Adrenal gland (tissue), 12 donors: Measurements from ENCODE around the gene AXIN1. TPM values are rescaled to one million over a fixed set of nuclear protein-coding genes. Genes with fewer than 3 reads are reported as not detected.
"Not testable (repeated sequence)": the region's sequence is repeated elsewhere in the genome, so short reads cannot be mapped to it uniquely, and the experiment has no call there.

ENCODE experiments used
- DNase-seq, 7 donors: peaks; one replicate each; pipeline ENCODE4 v3.0.0-alpha.2; 2019 to 2020
- H3K27ac ChIP-seq, 5 donors: fragments of 200-600 bp; sonication (generic) in 4 of 5; 1 replicate in 3 of 5; 2 replicates in 2 of 5; pipeline versions ENCODE4 v1.5.1 to v1.8.0; 2016 to 2020; ENCODE audit warnings: mild to moderate bottlenecking in 1 of 5
- H3K27me3 ChIP-seq: fragments of 200-600 bp; 2 replicates; pipeline ENCODE4 v1.8.0; 2021
- H3K36me3 ChIP-seq, 2 donors: fragments of 200-600 bp; replicated peaks in 1 of 2; 1 replicate in 1 of 2; 2 replicates in 1 of 2; pipeline versions ENCODE4 v1.5.1 to v1.8.0; 2018 to 2022
- H3K4me1 ChIP-seq, 2 donors: fragments of 200-600 bp; replicated peaks in 1 of 2; 1 replicate in 1 of 2; 2 replicates in 1 of 2; pipeline versions ENCODE4 v1.5.1 to v1.8.0; 2018 to 2021
- H3K4me3 ChIP-seq, 4 donors: fragments of 200-600 bp; sonication (generic) in 3 of 4; one replicate each; pipeline ENCODE4 v1.5.1; 2016 to 2018
- H3K9me3 ChIP-seq, 3 donors: fragments of 200-600 bp; sonication (generic) in 1 of 3; replicated peaks in 1 of 3; 1 replicate in 2 of 3; 2 replicates in 1 of 3; pipeline versions ENCODE4 v1.5.1 to v1.8.0; 2016 to 2021
- CTCF ChIP-seq, 6 experiments: fragments of 450-650 bp in 4 of 6; fragments of 200-600 bp in 2 of 6; sonication (generic) in 1 of 6; IDR thresholded peaks; 1 replicate in 5 of 6; 2 replicates in 1 of 6; pipeline versions ENCODE4 v1.5.1 to v1.8.0; 2016 to 2021; ENCODE audit warnings: antibody characterized with exemption in 6 of 6, mild to moderate bottlenecking in 2 of 6, moderate library complexity in 1 of 6
- POLR2A ChIP-seq, 2 donors: fragments of 450-650 bp; IDR thresholded peaks; one replicate each; pipeline ENCODE4 v1.6.1; 2017; ENCODE audit warnings: antibody characterized with exemption in 2 of 2, mild to moderate bottlenecking in 2 of 2, moderate library complexity in 1 of 2
- WGBS, 4 donors: extraction: QIAGEN DNeasy Blood & Tissue Kit in 2 of 4; methylation state at CpG; one replicate each; pipeline versions ENCODE4 v1.1.5 to v1.1.7; 2013 to 2017; 5-methylcytosine and 5-hydroxymethylcytosine counted together
- intact Hi-C, 2 donors: fragments of 100-400 bp; cut with DNase I; formaldehyde crosslinking; loops; one replicate each; pipeline versions ENCODE4 v1.14.1 to v1.15.0; 2022 to 2023
- polyA plus RNA-seq, 3 donors: library from polyadenylated mRNA; stranded (reverse); fragments of 200-250 nt in 2 of 3; fragments of 350-450 nt in 1 of 3; fragmentation: Illumina TruSeq in 1 of 3; extraction: RNeasy Lipid Tissue Mini Kit (QIAGEN cat#74804) in 1 of 3; gene quantifications; one replicate each; pipeline ENCODE4 v1.2.3, GENCODE V29; 2013 to 2014
- total RNA-seq, 9 donors: library from RNA; depleted of rRNA in 4 of 9; stranded (reverse); fragments of >200 nt in 4 of 9; fragments of 120-200 nt in 1 of 9; fragmentation: NEBNext Ultra II Directional in 1 of 9; extraction: Animal tissue kit (Norgen Biotek cat#: 25700) in 1 of 9; gene quantifications; one replicate each; pipeline versions ENCODE4 v1.1.0 to v1.2.4, GENCODE V29; 2013 to 2023
- donor health status: healthy with polysubstance abuse.
- donor health status: Bipolar disorder and iron deficiency.
- donor health status: DM: yes; HTN: yes; CAD: no.
- donor health status: DM: no; HTN: no; CAD: no.
- donor health status: DM: no; HTN: no; CAD: no.
- donor health status: DM: yes; HTN: yes; CAD: no.

Gene AXIN1
- total and polyA plus RNA-seq, 12 donors, result 5.6 to 22.4 (median 16.2) TPM

- Histone ChIP-seq H3K9me3 (no peaks in the 10 kb centered on the region), H3K36me3 (peaks cover 0 to 27% of the 10 kb centered on the region in 2 donors), H3K27ac (no peak overlapping the region), H3K27me3 (no peaks in the 10 kb centered on the region), H3K4me1 (peaks cover 4 to 6% of the 10 kb centered on the region in 2 donors), H3K4me3 (no peak overlapping the region)
- WGBS, 4 donors, result 60 to 64% (median 60%) methylated on average over 12 to 19 of the region's 19 CpGs
- DNase-seq, result no peak
- TF ChIP-seq POLR2A (IDR thresholded peaks at IDR 0.05) (no peak), CTCF (IDR thresholded peaks at IDR 0.05) (no peak)
- intact Hi-C loops, result no loop called here
Observed at GRCh38 chr16:364595-365491, 12.3 kb upstream of the AXIN1 start.

DNA sequence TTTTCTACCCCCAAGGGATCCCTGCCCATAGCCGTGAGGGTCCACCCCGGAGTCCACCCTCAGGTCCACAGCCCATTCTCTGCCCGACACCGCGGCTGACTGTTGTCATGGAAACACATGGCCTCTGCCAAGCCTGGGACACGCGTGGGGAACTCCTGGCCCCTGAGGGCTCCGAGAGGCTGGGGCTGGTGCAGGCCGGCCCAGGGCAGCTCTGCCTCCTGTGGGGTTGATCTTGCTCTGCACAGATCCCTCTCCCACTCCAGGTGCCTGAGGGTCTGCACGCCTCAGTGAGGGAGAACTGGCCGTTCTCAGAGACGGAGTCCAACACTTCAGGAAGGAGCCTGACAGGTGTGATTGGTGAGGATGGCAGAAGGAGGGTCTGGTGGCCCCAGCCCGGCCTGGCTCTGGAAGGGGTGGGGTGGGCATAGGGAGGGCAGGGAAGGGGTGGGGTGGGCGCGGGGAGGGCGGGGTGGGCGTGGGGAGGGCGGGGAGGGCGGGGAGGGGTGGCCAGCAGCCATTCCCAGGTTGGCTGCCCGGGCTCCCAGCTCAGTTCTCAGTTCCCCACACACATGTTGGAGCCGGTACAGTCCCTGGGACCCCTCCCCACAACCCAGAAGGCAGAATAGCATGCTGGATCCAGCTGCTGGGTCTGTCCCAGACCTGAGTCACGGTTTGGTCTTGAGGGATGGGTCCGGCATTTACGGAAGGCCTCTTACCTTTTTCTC is 11.4 kb upstream of the AXIN1 start:
- no peaks in the 10 kb centered on the region for H3K4me1 ChIP-seq
- 33 to 45% (median 40%) methylated on average over 10 to 24 of the region's 24 CpGs for WGBS, 4 donors
- H3K4me3 ChIP-seq, result no peak overlapping the region
- peaks cover 0 to 27% of the 10 kb centered on the region in 2 donors for H3K36me3 ChIP-seq
- H3K9me3 ChIP-seq, result no peaks in the 10 kb centered on the region
- no peak for TF ChIP-seq CTCF (IDR thresholded peaks at IDR 0.05)
- TF ChIP-seq POLR2A (IDR thresholded peaks at IDR 0.05), result no peak
- no peak overlapping the region for H3K27ac ChIP-seq
- DNase-seq, result no peak
- intact Hi-C loops, result no loop called here
- no peaks in the 10 kb centered on the region for H3K27me3 ChIP-seq

GRCh38 chr16:363110-363765 is 10.7 kb upstream of the AXIN1 start:
- Histone ChIP-seq H3K27me3 (no peaks in the 10 kb centered on the region), H3K9me3 (no peaks in the 10 kb centered on the region), H3K4me3 (no peak overlapping the region), H3K27ac (no peak overlapping the region), H3K4me1 (no peaks in the 10 kb centered on the region), H3K36me3 (peaks cover 0 to 20% of the 10 kb centered on the region in 2 donors)
- 43 to 67% (median 57%) methylated on average over 4 to 20 of the region's 20 CpGs for WGBS, 4 donors
- no peak for DNase-seq
- intact Hi-C loops, result no loop called here
- TF ChIP-seq POLR2A (IDR thresholded peaks at IDR 0.05), result no peak
- no peak for TF ChIP-seq CTCF (IDR thresholded peaks at IDR 0.05)

DNA sequence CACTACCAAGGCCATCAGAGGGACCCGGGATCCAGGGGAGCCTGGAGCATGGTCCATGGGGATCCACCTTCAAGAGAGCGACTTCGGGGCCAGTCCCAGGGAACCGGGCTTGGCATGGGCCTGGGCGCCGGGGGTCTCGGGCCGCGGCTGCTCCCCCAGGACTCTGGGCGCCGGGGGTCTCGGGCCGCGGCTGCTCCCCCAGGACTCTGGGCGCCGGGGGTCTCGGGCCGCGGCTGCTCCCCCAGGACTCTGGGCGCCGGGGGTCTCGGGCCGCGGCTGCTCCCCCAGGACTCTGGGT is 10.1 kb upstream of the AXIN1 start:
- WGBS, 4 donors, result 67 to 82% methylated on average over 18 to 21 of the region's 24 CpGs; no CpG with 5 or more reads in 2 of the 4 donors
- H3K4me3 ChIP-seq, intact Hi-C loops, H3K27ac ChIP-seq, DNase-seq, H3K9me3 ChIP-seq, H3K27me3 ChIP-seq, H3K4me1 ChIP-seq: not testable (repeated sequence)
- H3K36me3 ChIP-seq, result peaks cover 0 to 14% of the 10 kb centered on the region in 2 donors
